Activated T-cell treated with anti-CD3 and anti-CD28 coated beads, Interleukin-2, amount 50 U/mL, for 24 hours (primary cell): ENCODE measurements around the gene GATA1.
A peak's percentile ranks its signal among the peaks of the same experiment; 100 is the strongest.

Experiments used
- DNase-seq: peaks from one replicate; pipeline ENCODE4 v3.0.0-alpha.2; 2020
- H3K27ac Mint-ChIP-seq: 2 replicates; pipeline ENCODE4 v1.8.0; 2020; ENCODE audit warnings: mild to moderate bottlenecking, mixed read lengths
- H3K27me3 Mint-ChIP-seq: 2 replicates; pipeline ENCODE4 v1.8.0; 2020; ENCODE audit warnings: mixed read lengths
- H3K36me3 Mint-ChIP-seq: 2 replicates; pipeline ENCODE4 v1.8.0; 2020; ENCODE audit warnings: low read depth, mixed read lengths
- H3K4me1 Mint-ChIP-seq: 2 replicates; pipeline ENCODE4 v1.8.0; 2020; ENCODE audit warnings: low read depth, mixed read lengths
- H3K4me3 Mint-ChIP-seq: 2 replicates; pipeline ENCODE4 v1.8.0; 2020; ENCODE audit warnings: mild to moderate bottlenecking, moderate library complexity, mixed read lengths
- H3K9me3 Mint-ChIP-seq: 2 replicates; pipeline ENCODE4 v1.8.0; 2020; ENCODE audit warnings: mixed read lengths

GATA1 gene

GRCh38 chrX:48833542-48834138 is 47.2 kb downstream of the GATA1 start:
- no peak overlapping the region for H3K4me3 Mint-ChIP-seq
- no peaks in the 10 kb centered on the region for H3K9me3 Mint-ChIP-seq
- H3K4me1 Mint-ChIP-seq = peaks cover 15% of the 10 kb centered on the region
- peaks cover 63% of the 10 kb centered on the region for H3K27me3 Mint-ChIP-seq
- no peak for DNase-seq
- H3K36me3 Mint-ChIP-seq = no peaks in the 10 kb centered on the region
- H3K27ac Mint-ChIP-seq = no peak overlapping the region

- Mint-ChIP-seq H3K4me1 (peaks cover 15% of the 10 kb centered on the region), H3K27me3 (peaks cover 58% of the 10 kb centered on the region), H3K4me3 (peak overlapping the region; percentile 71), H3K27ac (no peak overlapping the region), H3K9me3 (no peaks in the 10 kb centered on the region), H3K36me3 (no peaks in the 10 kb centered on the region)
- DNase-seq = no peak
Observed at GRCh38 chrX:48834383-48834709, 48.0 kb downstream of the GATA1 start.

GRCh38 chrX:48835524-48836329 is 49.3 kb downstream of the GATA1 start, which contains the start of gene PCSK1N:
PCSK1N (minus strand) TSS chrX:48835610; CDS start chrX:48835532, 78 bp downstream.
- Mint-ChIP-seq H3K36me3 (no peaks in the 10 kb centered on the region), H3K27ac (peak within 1 kb of the TSS; percentile 18), H3K27me3 (peaks cover 49% of the 10 kb centered on the region), H3K9me3 (no peaks in the 10 kb centered on the region), H3K4me3 (peak within 1 kb of the TSS; percentile 71), H3K4me1 (peaks cover 15% of the 10 kb centered on the region)
- DNase-seq = peak; percentile 45

- Mint-ChIP-seq H3K27me3 (peaks cover 27% of the 10 kb centered on the region), H3K9me3 (no peaks in the 10 kb centered on the region), H3K36me3 (no peaks in the 10 kb centered on the region)
Observed at GRCh38 chrX:48839686-48840085, 53.3 kb downstream of the GATA1 start.

More at GRCh38 chrX:48839686-48840085, 53.3 kb downstream of the GATA1 start:
- peaks cover 6% of the 10 kb centered on the region for H3K4me1 Mint-ChIP-seq
- H3K4me3 Mint-ChIP-seq = no peak overlapping the region
- DNase-seq = no peak
- no peak overlapping the region for H3K27ac Mint-ChIP-seq
